T-helper 2 cell (primary cell): ENCODE results near the gene OR4K1.
"Not testable (repeated sequence)": the region's sequence is repeated elsewhere in the genome, so short reads cannot be mapped to it uniquely, and the experiment has no call there.

Experiments used
- DNase-seq, 5 experiments: peaks; one replicate each; pipeline versions ENCODE4 v3.0.0 to v3.0.0-alpha.2; 2012 to 2022
- total RNA-seq, 2 donors: gene quantifications; one replicate each; lab custom pipeline; 2026; lab: John Stamatoyannopoulos, UW

The OR4K1 gene
- 0 reads per million in 2 donors for total RNA-seq

DNA sequence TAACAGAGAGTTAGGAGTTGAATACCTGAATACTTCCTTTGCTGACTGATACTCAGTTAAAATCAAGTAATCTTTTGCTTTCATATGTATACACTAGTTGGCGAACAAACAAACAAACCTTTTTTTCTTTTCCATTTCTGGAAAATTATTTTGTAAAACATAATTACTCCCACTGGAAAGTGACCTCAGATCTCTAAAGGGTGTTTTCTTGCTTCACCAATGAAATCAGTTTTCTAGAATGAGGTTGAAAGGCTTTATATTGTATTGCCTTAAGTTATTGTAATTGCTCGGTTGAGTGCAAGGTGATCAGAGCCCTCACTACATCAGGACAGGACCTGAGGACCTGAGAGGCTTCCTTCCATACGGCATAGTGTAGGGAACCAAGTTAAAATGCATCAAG is at the start of gene OR4K1:
TSS of gene OR4K1 (plus strand) at position 301 of the 400 bp plus-strand sequence. CDS start 4,750 bp downstream, outside the sequence.
- no peak for DNase-seq

GRCh38 chr14:19895282-19895681 is 35.4 kb upstream of the OR4K1 start:
- DNase-seq, result no peak

- no peak for DNase-seq
Observed at GRCh38 chr14:19900999-19901398, 29.7 kb upstream of the OR4K1 start.

GRCh38 chr14:19902409-19902808 is 28.3 kb upstream of the OR4K1 start:
- no peak for DNase-seq

- no peak for DNase-seq
Observed at GRCh38 chr14:19906665-19907064, 24.1 kb upstream of the OR4K1 start.

GRCh38 chr14:19911114-19911513 is 19.6 kb upstream of the OR4K1 start:
- no peak for DNase-seq

GRCh38 chr14:19917243-19917642 is 13.5 kb upstream of the OR4K1 start:
- no peak for DNase-seq

DNA sequence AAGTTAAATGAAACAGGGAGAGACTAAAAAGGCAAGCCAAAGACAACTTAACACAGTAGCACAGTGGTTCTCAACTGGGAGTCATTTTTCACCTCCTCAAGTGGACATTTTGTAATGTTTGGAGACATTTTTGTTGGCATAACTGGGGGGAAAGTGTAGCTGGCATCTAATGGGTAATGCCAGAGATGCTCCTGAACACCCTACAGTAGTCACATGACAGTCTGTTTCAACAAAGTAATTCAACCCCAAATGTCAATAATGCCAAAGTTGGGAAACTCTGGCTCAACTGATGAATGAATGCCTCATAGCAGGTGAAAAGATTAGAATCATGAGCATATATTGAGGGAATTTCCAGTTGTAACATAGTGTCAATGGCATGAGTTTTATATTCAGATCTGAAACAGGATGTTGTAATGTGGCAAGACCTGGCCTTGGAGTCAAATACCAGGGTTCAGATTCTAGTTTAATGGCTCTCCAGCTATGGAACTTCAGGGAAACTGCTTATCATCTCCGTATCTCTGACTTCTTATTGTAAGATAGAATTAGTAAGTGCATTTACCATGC is 12.7 kb upstream of the OR4K1 start:
- DNase-seq, result no peak

GRCh38 chr14:19918553-19919264 is 12.0 kb upstream of the OR4K1 start:
- no peak for DNase-seq

GRCh38 chr14:19920021-19920657 is 10.6 kb upstream of the OR4K1 start, which contains the start of gene OR4K5:
TSS of gene OR4K5 (plus strand) at chr14:19920607. CDS start at chr14:19920607, 0 bp downstream.
- no peak for DNase-seq

DNA sequence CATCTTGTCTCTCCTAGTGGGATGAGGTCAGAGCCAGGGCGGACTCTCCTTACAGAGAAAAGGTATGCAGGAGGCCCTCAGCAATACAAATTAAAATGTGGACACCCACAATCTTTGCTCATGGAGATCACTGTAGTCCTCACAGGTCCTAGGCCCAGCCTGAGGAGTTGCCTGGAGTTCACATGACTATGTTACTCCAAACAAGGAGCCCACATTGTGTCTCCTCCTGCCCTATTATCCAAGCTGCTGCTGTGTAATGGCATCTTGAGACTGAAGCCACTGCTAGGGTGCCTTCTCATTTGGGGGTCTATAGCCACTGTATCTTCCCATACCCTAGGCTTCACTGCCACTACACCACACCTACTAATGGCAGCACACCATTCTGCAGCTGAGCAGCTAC is 11.0 kb downstream of the OR4K1 start:
- DNase-seq, result no peak

DNA sequence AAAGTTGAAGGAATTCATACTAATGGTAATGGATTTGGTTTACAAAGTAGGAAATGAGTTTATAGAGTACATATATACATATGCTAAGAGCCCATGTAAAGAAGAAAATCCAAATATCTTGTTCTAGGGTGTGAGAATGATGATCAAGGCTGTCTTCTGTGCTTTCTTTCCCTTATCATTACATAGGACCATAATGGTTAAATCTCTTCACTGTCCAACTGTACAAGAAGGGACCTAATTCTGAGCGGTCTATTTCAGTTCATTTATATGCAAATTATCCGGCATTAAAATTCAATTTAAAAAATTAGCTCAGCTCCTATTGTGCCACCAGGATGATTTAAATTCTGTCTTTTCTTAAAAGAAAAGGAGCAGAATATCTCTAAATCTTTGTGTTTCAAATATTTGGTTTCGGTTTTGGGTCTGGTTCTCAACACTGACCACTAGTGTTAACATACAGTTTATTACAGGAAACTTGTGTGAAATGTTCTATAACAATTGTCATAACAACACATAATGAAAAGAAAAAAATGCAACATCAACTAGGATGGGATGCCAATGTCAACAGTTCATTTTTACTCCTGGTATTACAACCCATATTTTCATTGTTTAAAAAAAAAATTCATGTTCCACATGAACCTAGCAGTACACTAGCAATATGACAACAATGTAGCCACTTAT is 16.8 kb downstream of the OR4K1 start:
- no peak for DNase-seq

DNA sequence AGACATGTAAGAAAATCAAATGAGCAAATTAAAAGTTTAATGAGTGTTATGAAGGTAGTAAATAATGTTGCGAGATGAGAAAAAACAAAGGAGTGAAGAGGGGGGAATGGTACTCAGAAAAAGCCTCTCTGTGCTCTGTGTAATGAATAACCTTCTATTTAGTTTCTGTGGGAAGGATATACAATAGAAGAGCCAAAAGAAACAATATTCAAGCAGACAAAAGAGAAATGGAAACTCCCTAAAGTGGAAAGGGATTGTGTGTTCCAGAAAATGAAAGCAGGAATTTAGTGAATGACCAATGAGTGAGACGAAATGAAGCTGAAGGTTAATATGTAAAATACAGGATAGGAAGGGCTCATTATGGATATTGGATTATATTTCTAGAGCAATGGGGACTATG is 18.5 kb downstream of the OR4K1 start:
- DNase-seq, result no peak

DNA sequence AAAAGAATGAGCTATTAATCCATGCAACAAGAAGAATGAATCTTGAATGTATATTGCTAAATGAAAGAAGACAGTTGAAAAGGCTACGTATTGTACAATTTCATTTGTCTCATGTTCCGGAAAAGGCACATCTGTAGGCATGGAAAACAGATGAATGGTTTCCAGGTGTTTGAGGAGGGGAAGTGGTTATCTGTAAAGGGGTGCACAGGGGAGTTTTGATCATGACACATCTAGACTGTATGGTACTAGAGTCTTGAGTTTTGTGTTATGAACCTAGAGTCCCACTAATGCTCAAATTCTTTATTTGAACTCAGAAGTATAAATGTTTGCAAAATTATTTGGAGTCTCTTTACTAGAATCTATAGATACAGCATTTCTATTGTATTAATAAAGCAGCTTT is 39.0 kb downstream of the OR4K1 start:
- DNase-seq, result not testable (repeated sequence)

- DNase-seq, result peak in 3 of 5 experiments; percentile 8 to 53 (median 10)
Observed at GRCh38 chr14:19974844-19975243, 44.1 kb downstream of the OR4K1 start.

DNA sequence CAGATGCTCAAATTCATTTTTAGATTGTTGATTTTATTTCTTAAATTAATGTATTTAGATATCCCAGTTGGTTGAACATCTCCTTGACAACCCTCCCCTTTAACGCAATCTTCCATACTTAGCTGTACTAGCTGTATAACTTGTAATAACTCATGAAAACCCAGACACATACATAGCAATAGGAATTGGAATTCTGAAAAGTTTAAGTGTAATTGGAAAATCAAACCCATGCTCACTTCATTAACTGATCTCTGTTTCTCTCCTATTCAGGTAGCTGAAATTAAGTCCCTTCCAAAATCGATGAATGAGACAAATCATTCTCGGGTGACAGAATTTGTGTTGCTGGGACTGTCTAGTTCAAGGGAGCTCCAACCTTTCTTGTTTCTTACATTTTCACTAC is 44.6 kb downstream of the OR4K1 start, which contains the start of gene OR4K15:
TSS of gene OR4K15 (plus strand) at position 301 of the 400 bp plus-strand sequence. CDS start at position 301, 0 bp downstream.
- no peak for DNase-seq
